Measurements from ENCODE around the gene SMCP.

The SMCP gene

DNA sequence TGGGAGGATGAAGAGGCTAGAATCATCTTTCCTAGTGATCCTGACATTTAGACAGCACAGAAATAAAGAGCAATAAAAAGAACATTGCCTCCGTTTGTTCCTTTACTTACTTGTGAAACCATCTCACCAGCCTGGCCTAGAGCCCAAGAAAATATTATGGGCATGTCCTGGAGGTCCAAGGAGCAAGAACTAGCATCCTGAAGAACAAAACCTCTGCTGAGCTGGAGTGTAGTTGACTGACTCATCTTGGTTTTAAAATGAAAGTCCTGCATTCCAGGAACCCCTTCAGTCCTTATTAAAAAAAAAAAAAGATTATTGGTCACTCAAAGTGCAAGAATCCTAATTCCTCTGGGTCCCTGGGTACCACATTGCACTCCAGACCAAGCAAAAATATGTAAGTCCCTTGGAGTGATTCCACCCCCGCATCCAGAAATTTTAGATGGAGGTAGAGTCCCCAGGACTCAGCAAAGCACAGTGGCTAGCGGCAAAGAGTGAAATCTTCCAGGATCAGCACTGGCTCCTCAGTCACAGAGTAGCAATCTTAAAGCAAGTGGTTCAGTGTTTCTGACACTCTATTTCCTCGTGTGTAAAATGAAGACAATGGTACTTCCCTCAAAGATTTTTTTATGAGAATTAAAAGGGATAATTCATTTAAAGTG, 7.0 kb downstream of the SMCP start:
- H4K20me1 ChIP-seq (ENCODE audit: insufficient read depth, low read length) = no peaks in the 10 kb centered on the region
- TF ChIP-seq, protein P1, sequence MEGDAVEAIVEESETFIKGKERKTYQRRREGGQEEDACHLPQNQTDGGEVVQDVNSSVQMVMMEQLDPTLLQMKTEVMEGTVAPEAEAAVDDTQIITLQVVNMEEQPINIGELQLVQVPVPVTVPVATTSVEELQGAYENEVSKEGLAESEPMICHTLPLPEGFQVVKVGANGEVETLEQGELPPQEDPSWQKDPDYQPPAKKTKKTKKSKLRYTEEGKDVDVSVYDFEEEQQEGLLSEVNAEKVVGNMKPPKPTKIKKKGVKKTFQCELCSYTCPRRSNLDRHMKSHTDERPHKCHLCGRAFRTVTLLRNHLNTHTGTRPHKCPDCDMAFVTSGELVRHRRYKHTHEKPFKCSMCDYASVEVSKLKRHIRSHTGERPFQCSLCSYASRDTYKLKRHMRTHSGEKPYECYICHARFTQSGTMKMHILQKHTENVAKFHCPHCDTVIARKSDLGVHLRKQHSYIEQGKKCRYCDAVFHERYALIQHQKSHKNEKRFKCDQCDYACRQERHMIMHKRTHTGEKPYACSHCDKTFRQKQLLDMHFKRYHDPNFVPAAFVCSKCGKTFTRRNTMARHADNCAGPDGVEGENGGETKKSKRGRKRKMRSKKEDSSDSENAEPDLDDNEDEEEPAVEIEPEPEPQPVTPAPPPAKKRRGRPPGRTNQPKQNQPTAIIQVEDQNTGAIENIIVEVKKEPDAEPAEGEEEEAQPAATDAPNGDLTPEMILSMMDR (IDR thresholded peaks at IDR 0.05; ENCODE audit: low read depth, low read length) = no peak
- TF ChIP-seq EZH2phosphoT487 (IDR thresholded peaks at IDR 0.05; ENCODE audit: low read depth) = no peak
- H3K9me3 ChIP-seq (ENCODE audit: insufficient read depth, low read length) = no peaks in the 10 kb centered on the region
- no peak overlapping the region for H3K27ac ChIP-seq (ENCODE audit: low read length)
- peaks cover 45% of the 10 kb centered on the region for H3K27me3 ChIP-seq (ENCODE audit: low read depth, low read length)
- no peaks in the 10 kb centered on the region for H3K79me2 ChIP-seq (ENCODE audit: low read length)
- no peaks in the 10 kb centered on the region for H3K36me3 ChIP-seq (replicated peaks; ENCODE audit: low read depth, low read length)
- H3K9ac ChIP-seq (ENCODE audit: low read length) = no peak overlapping the region
- H3K4me2 ChIP-seq (ENCODE audit: low read length) = no peak overlapping the region
- peaks cover 9% of the 10 kb centered on the region for H3K4me1 ChIP-seq (ENCODE audit: low read length)
- H2AFZ ChIP-seq (ENCODE audit: low read depth, low read length) = no peak overlapping the region
- H3K4me3 ChIP-seq (ENCODE audit: low read length) = no peak overlapping the region

- Histone ChIP-seq H3K4me1 (ENCODE audit: low read length) (peaks cover 9% of the 10 kb centered on the region), H3K9ac (ENCODE audit: low read length) (no peak overlapping the region), H3K4me2 (ENCODE audit: low read length) (no peak overlapping the region), H3K9me3 (ENCODE audit: insufficient read depth, low read length) (no peaks in the 10 kb centered on the region), H3K27me3 (ENCODE audit: low read depth, low read length) (peaks cover 47% of the 10 kb centered on the region), H2AFZ (ENCODE audit: low read depth, low read length) (no peak overlapping the region), H3K4me3 (ENCODE audit: low read length) (no peak overlapping the region), H3K36me3 (replicated peaks; ENCODE audit: low read depth, low read length) (no peaks in the 10 kb centered on the region), H3K27ac (ENCODE audit: low read length) (no peak overlapping the region), H3K79me2 (ENCODE audit: low read length) (no peaks in the 10 kb centered on the region), H4K20me1 (ENCODE audit: insufficient read depth, low read length) (no peaks in the 10 kb centered on the region)
- TF ChIP-seq, protein P1 (IDR thresholded peaks at IDR 0.05; ENCODE audit: low read depth, low read length) = no peak
- TF ChIP-seq EZH2phosphoT487 (IDR thresholded peaks at IDR 0.05; ENCODE audit: low read depth) = no peak
These were observed 8.0 kb downstream of the SMCP start for GRCh38 chr1:152886085-152886484.

- H3K36me3 ChIP-seq (replicated peaks; ENCODE audit: low read depth, low read length) = no peaks in the 10 kb centered on the region
- no peaks in the 10 kb centered on the region for H4K20me1 ChIP-seq (ENCODE audit: insufficient read depth, low read length)
- H3K4me3 ChIP-seq (ENCODE audit: low read length) = no peak overlapping the region
- H3K27me3 ChIP-seq (ENCODE audit: low read depth, low read length) = peaks cover 50% of the 10 kb centered on the region
- no peak overlapping the region for H3K27ac ChIP-seq (ENCODE audit: low read length)
- no peaks in the 10 kb centered on the region for H3K9me3 ChIP-seq (ENCODE audit: insufficient read depth, low read length)
- H2AFZ ChIP-seq (ENCODE audit: low read depth, low read length) = no peak overlapping the region
- H3K4me2 ChIP-seq (ENCODE audit: low read length) = no peak overlapping the region
- no peak overlapping the region for H3K9ac ChIP-seq (ENCODE audit: low read length)
- H3K79me2 ChIP-seq (ENCODE audit: low read length) = no peaks in the 10 kb centered on the region
- peaks cover 9% of the 10 kb centered on the region for H3K4me1 ChIP-seq (ENCODE audit: low read length)
- TF ChIP-seq EZH2phosphoT487 (IDR thresholded peaks at IDR 0.05; ENCODE audit: low read depth) = no peak
- TF ChIP-seq, protein P1 (IDR thresholded peaks at IDR 0.05; ENCODE audit: low read depth, low read length) = no peak
These were observed 8.8 kb downstream of the SMCP start for GRCh38 chr1:152886758-152887409.

DNA sequence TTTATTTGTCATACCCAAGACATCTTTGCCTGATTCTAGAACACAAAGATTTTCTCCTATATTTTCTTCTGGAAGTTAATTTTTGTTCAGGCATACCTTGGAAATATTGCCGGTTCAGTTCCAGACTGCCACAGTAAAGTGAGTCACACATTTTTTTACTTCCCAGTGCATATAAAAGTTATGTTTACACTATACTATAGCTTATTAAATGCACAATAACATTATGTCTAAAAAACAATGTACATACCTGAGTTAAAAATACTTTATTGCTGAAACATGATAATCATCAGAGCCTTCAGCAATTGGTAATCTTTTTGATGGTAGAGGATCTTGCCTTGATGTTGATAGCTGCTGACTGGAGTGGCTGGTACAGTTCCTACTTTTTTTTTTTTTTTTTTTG, 10.0 kb downstream of the SMCP start:
- Histone ChIP-seq H4K20me1 (ENCODE audit: insufficient read depth, low read length) (no peaks in the 10 kb centered on the region), H3K27ac (ENCODE audit: low read length) (no peak overlapping the region), H3K36me3 (replicated peaks; ENCODE audit: low read depth, low read length) (no peaks in the 10 kb centered on the region), H3K4me3 (ENCODE audit: low read length) (no peak overlapping the region), H3K27me3 (ENCODE audit: low read depth, low read length) (peaks cover 61% of the 10 kb centered on the region), H3K79me2 (ENCODE audit: low read length) (no peaks in the 10 kb centered on the region), H3K4me1 (ENCODE audit: low read length) (peaks cover 9% of the 10 kb centered on the region), H2AFZ (ENCODE audit: low read depth, low read length) (no peak overlapping the region), H3K9ac (ENCODE audit: low read length) (no peak overlapping the region), H3K4me2 (ENCODE audit: low read length) (no peak overlapping the region), H3K9me3 (ENCODE audit: insufficient read depth, low read length) (no peaks in the 10 kb centered on the region)
- TF ChIP-seq, protein P1 (IDR thresholded peaks at IDR 0.05; ENCODE audit: low read depth, low read length) = no peak
- TF ChIP-seq EZH2phosphoT487 (IDR thresholded peaks at IDR 0.05; ENCODE audit: low read depth) = no peak
